Left ventricle myocardium inferior (tissue), 1 donor: ENCODE results near the gene CRY1. TPM values are rescaled to one million over a fixed set of nuclear protein-coding genes. Genes with fewer than 3 reads are reported as not detected.

ENCODE experiments used
- DNase-seq: peaks from one replicate; pipeline ENCODE4 v3.0.0-alpha.2; 2020
- H3K27ac ChIP-seq: fragments of 200-600 bp; replicated peaks from 2 replicates; pipeline ENCODE4 v1.8.0; 2021
- H3K27me3 ChIP-seq: fragments of 200-600 bp; 2 replicates; pipeline ENCODE4 v1.8.0; 2021; ENCODE audit warnings: low read depth
- H3K36me3 ChIP-seq: fragments of 200-600 bp; 2 replicates; pipeline ENCODE4 v1.8.0; 2021
- H3K4me1 ChIP-seq: fragments of 200-600 bp; 2 replicates; pipeline ENCODE4 v1.8.0; 2021
- H3K4me3 ChIP-seq: fragments of 200-600 bp; 2 replicates; pipeline ENCODE4 v1.8.0; 2021; ENCODE audit warnings: mild to moderate bottlenecking, moderate library complexity
- H3K9me3 ChIP-seq: fragments of 200-600 bp; replicated peaks from 2 replicates; pipeline ENCODE4 v1.8.0; 2021
- intact Hi-C: fragments of 100-400 bp; cut with micrococcal nuclease; formaldehyde crosslinking; loops from one replicate; pipeline ENCODE4 v1.11.0; 2022
- total RNA-seq: library from RNA; stranded (reverse); fragmentation: NEBNext Ultra II Directional; extraction: Animal tissue kit (Norgen Biotek cat#: 25700); gene quantifications from one replicate; pipeline ENCODE4 v1.2.1, GENCODE V29; 2021
- TF ChIP-seq, protein P1 (sequence below): fragments of 200-600 bp; IDR thresholded peaks from 2 replicates; pipeline ENCODE4 v1.8.0; 2021; ENCODE audit warnings: antibody characterized with exemption, mild to moderate bottlenecking, borderline replicate concordance
- donor health status: DM: no; HTN: yes; CAD: no; lungs with severe emphysema.

CRY1 gene
- total RNA-seq, 1 donor from 2014 or later: 10.0 TPM

DNA sequence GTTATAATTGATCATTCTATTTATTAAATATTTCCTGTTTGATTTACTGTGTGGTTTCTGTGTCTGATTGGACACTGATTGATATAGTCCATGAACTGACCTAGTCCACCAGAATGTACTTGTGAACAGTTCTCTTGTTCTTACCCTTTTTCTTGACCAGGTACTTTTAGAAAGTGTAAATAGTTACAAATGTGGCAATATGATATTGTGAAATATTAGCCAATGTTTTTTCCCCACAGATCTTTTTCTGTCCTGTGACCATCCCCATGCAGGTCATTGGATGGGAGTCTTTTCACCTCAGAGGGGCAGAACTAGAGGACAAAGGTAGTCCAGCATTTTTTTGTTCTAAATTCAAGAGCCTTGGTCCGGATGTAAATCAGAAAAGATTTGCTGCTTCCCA, 8.3 kb upstream of the CRY1 start:
- no peaks in the 10 kb centered on the region for H3K36me3 ChIP-seq
- no peaks in the 10 kb centered on the region for H3K27me3 ChIP-seq
- H3K4me3 ChIP-seq: no peak overlapping the region
- no peak for DNase-seq
- intact Hi-C loops: no loop called here
- no peaks in the 10 kb centered on the region for H3K9me3 ChIP-seq
- no peaks in the 10 kb centered on the region for H3K4me1 ChIP-seq
- H3K27ac ChIP-seq: no peak overlapping the region
- TF ChIP-seq, protein P1, sequence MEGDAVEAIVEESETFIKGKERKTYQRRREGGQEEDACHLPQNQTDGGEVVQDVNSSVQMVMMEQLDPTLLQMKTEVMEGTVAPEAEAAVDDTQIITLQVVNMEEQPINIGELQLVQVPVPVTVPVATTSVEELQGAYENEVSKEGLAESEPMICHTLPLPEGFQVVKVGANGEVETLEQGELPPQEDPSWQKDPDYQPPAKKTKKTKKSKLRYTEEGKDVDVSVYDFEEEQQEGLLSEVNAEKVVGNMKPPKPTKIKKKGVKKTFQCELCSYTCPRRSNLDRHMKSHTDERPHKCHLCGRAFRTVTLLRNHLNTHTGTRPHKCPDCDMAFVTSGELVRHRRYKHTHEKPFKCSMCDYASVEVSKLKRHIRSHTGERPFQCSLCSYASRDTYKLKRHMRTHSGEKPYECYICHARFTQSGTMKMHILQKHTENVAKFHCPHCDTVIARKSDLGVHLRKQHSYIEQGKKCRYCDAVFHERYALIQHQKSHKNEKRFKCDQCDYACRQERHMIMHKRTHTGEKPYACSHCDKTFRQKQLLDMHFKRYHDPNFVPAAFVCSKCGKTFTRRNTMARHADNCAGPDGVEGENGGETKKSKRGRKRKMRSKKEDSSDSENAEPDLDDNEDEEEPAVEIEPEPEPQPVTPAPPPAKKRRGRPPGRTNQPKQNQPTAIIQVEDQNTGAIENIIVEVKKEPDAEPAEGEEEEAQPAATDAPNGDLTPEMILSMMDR: no peak

DNA sequence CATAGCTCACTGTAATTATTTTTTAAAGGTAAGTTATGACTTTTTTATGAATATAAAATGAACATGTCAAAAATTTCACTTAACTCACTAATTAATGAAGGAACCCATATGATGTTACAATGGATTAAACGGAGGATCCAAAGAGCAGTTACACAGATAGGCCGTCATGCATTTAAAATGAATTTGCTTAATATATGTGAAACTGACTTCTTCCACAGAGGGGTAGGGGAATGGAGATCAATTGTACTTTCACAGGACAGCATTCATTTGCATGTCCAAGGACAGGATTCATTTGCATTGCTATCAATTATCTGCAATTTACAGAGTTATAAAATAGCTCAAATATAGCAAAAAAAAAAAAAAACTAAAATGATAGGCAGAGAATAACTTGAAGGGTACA, 6.6 kb upstream of the CRY1 start:
- TF ChIP-seq, protein P1: no peak
- DNase-seq: no peak
- no peaks in the 10 kb centered on the region for H3K36me3 ChIP-seq
- no peak overlapping the region for H3K4me3 ChIP-seq
- no peaks in the 10 kb centered on the region for H3K9me3 ChIP-seq
- H3K4me1 ChIP-seq: no peaks in the 10 kb centered on the region
- H3K27me3 ChIP-seq: no peaks in the 10 kb centered on the region
- H3K27ac ChIP-seq: no peak overlapping the region
- intact Hi-C loops: no loop called here

DNA sequence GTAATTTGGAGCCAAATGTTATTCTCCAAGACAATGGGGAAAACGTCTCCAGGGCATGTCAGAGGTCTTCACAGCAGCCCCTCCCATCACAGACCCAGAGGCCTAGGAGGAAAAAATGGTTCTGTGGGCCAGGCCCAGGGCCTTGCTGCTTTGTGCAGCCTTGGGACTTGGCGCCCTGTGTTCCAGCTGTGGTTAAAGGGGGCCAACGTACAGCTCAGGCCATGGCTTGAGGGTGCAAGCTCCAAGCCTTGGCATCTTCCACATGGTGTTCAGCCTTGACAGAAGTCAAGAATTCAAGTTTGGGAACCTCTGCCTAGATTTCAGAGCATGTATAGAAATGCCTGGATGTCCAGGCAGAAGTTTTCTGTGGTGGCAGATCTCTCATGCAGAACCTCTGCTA, 3.2 kb upstream of the CRY1 start:
- Histone ChIP-seq H3K4me3 (no peak overlapping the region), H3K36me3 (no peaks in the 10 kb centered on the region), H3K4me1 (peaks cover 28% of the 10 kb centered on the region), H3K27me3 (no peaks in the 10 kb centered on the region), H3K9me3 (no peaks in the 10 kb centered on the region), H3K27ac (no peak overlapping the region)
- intact Hi-C loops: no loop called here
- TF ChIP-seq, protein P1: no peak
- no peak for DNase-seq

DNA sequence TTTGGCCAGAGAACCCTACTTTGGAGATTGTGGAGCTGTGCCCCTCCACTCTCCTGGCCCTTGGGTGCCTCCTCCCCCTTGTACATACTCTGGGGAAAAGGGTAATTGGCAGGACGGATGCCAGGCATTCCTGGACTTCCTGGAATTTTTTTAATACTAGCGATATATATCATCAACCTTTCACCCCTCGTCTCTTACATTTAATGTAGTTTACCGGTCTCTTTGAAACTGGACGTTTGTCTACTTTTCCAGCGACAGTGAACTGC, 767 bp upstream of the CRY1 start:
- intact Hi-C loops: no loop called here
- peaks cover 41% of the 10 kb centered on the region for H3K4me1 ChIP-seq
- H3K27me3 ChIP-seq: no peaks in the 10 kb centered on the region
- H3K36me3 ChIP-seq: no peaks in the 10 kb centered on the region
- H3K4me3 ChIP-seq: peak overlapping the region; percentile 94
- DNase-seq: no peak
- peak overlapping the region; percentile 92 for H3K27ac ChIP-seq
- peaks cover under 1% of the 10 kb centered on the region for H3K9me3 ChIP-seq
- TF ChIP-seq, protein P1: no peak

DNA sequence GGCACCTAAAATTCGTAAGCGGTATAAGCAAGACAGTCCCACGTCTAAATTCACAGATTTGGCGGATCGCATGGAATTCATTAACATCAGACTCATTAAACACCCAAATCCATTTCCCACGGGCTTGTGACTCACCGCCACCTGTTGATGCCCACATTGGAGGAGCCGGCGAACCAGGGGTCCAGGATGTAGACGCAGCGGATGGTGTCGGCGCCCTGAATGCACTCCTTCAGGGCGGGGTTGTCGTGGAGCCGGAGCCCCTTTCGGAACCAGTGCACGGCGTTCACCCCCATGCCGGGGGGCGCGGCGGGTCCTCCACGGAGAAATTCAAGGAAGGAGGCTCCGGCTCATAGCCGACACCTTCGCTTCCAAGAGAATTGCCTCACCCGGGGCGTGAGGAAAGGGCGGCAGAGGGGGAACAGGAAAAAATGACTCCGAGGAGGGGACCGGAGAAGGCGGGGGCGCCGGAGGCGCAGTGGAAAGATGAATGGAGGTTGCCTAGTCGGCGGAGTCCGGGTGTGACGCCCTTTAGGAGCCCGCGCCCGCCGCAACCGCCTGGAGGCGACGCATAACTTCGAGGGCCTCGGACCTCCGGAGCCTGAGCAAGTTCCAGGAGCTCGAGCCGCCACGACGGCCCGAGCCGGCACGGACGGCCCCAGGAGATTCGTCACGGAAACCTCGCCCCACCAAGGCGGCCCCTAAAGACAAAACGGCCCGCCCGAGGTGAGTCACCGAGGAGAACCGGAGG, 506 bp downstream of the CRY1 start:
- Histone ChIP-seq H3K27me3 (no peaks in the 10 kb centered on the region), H3K9me3 (peaks cover 4% of the 10 kb centered on the region), H3K27ac (peak overlapping the region; percentile 92), H3K4me1 (peaks cover 41% of the 10 kb centered on the region), H3K36me3 (no peaks in the 10 kb centered on the region), H3K4me3 (peak overlapping the region; percentile 94)
- intact Hi-C loops: no loop called here
- TF ChIP-seq, protein P1: no peak
- peak; percentile 46 for DNase-seq
